CD4-positive, alpha-beta T cell treated with Interferon gamma for 1 hour (primary cell): Measurements from ENCODE around the gene DUOXA1.
"Not testable (repeated sequence)": the region's sequence is repeated elsewhere in the genome, so short reads cannot be mapped to it uniquely, and the experiment has no call there.

ENCODE experiments used
- DNase-seq: peaks from one replicate; pipeline ENCODE4 v3.0.0-alpha.2; 2020

Gene DUOXA1

DNA sequence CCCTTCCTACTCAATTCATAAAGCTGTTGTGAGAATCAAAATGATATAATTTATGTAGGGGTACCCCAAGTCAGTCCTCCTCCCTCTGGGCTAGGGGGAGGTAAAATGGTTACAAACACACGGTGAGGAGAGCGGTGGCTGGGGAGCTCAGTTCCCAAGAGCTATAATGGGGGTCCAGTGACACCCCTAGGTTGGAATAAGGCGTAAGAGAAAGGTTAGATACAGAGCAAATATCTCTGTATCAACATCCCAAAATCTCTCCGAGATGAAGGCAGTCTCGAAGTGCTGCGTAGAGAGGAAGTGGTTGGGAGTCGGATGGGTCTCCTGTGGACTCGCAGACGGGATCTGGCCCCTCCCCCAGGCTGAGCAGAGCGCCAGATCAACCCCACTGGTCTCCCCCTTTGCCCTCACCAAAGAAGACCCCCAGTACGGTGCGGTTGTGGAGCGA lies 17.5 kb downstream of the DUOXA1 start:
- DNase-seq: no peak

DNA sequence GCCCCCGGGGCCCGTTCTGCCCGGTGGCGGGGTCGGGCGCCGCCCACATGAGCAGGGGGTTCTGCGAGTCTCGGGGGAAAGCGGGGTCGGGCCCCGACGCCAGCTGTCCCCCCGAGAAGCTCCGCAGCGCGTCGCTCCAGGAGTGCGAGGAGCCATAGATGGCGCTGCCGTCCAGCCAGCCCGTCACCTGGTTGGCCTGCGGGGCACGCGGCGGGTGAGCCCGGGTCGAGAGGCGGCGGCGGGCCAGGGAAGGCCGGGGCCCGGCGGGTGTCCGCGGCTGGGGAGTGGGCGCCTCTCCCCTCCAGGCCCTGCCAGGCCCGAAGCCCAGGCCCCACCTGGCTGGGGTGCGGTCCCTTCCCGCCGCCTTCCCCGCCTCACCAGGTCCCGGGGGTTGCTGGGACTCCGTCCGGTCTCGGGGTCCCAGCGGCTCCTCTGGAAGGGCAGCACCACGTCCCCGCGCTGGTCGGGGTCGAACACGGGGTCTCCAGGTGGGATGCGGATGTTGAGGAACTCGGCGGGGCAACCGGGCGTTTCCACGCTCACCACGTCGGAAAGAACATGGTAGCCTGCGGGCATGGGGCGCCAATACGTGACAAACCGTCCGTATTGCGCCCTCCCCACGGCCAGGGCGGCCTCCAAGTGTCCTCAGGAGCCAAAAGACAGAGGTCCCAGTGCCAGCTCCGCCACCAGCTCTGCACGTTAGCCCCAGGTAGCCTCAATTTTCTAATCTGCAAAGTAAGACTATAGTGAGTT lies 18.1 kb downstream of the DUOXA1 start:
- DNase-seq: no peak

DNA sequence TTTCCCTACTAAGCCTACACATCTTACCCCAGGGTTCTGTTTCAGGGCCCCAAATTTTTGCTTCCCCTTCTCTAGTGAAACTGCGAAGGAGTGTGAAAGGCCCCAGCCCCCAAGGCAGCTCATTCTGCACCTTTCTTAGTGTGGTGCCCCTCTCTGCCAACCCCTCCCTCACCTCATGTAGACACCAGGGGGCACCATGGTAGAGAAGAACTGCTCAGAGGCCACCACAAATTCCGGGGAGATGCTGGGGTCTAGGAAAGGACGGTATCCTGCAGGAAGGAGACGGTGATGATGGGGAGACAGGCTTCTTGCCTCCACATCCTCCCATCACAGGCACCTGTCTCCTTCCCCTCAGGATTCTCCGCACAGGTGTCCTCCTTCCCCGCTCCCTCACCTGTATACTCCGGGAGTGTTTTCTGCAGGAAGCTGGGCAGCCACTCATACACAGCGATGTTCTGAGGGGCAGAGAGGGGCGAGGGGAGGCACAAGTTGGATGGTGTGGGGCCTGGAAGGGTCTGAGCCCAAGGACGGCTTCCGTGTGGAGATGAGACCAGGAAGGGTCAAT lies 19.3 kb downstream of the DUOXA1 start:
- DNase-seq: no peak

DNA sequence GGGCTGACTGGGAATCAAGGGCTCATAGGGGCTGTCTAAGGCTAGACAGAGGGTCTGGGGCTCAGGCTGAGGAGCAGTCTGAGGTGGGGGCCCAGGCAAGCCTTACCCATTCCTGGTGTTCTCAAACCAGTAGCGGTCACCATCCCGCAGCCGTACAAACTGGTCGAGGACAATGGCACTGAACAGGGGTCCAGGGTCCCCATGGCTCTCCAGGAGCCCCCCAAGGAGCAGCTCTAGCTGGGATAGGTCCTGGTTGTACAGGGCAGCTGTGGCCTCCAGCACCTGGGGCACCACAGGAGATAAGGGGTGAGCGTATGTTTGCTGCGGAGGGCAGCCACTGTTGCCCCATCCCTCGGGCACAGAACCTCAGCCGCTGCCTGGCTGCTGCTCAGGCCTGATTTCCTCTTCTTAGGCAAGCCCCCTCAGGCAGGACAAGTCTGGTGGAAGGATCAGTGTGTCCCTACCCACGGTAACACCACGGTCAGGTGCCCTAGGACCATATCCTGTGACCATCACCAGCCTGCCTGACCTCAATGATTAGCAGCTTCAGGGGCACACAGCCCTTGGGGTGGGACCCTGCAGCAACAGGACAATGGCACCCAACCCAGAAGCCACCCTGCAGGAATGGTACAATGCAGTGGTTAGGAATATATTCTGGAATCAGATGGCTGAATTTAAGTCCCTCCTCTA lies 21.6 kb downstream of the DUOXA1 start:
- no peak for DNase-seq

DNA sequence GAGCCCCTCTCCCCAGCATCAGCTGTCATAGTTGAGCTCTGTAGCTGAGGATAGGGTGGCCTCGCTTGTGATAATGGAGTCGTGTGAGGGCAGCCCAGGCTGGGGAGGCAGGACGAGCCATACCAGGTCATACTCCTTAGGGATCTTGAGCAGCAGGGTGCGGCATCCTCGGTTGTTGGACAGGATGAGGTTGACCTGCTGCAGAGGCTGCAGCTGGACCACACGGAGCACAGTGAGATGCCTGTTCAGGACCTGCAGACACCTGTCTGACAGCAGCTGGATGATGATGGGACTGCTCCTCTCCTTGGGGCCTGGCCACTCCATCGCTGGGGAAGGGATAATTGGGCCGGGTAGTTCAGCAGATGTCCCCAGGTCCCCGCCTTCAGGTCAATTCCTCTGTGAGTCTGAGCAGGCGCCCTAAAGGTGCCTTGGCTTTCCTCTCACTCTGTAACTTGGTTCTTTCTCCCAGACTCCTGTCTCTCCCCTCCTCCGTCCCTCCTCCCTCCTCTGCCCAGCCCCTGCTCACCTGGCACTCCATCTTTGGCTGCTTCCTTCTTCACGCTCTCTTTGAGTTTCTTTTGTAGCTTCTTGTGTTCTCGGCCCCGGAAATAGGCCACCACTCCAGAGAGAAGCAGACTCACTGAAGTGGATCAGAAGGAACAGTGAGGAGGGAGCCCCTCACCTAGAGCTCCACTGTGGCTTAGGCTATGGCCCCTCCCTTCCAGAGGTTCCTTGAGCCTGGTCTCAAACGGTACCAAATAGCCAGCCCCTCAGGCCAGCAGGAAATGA lies 23.5 kb downstream of the DUOXA1 start:
- no peak for DNase-seq

DNA sequence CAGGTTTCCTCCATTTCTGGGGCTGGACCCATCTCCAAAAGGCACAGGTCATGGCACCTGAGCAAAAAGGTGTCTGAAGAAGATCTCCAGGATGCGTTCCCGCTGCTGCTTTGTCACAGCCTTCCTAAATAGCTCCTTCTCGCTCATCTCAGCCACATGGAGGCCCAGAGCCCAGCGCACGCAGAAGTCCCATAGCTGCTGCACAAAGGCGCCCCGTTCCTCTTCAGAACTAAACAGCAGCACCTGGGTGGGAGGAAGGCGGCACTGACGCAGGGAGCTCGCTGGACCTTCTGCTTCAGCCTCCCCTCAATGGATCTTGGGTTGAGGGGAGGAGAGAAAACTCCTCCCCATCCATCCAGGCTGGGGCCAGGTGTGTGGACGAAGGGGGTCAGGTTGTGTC lies 24.1 kb downstream of the DUOXA1 start:
- no peak for DNase-seq

DNA sequence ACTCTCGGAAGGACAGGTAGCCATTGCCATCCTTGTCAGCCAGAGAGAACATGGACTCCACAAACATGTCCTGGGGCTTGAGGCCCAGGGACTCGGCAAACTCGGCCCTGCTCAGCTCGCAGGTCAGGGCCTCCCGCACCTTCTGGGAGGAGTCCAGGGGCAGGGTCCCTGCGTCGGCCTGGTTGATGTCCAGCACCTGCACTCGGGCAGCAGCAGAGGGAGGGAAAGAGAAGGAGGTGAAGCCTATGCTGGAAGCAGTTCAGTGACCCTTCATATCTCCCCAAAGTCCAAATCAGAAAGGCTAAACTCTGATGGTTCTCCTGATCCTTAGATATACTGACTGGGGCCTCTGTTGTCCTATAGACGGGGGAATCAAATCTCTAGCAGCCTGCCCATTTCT lies 25.5 kb downstream of the DUOXA1 start:
- not testable (repeated sequence) for DNase-seq

DNA sequence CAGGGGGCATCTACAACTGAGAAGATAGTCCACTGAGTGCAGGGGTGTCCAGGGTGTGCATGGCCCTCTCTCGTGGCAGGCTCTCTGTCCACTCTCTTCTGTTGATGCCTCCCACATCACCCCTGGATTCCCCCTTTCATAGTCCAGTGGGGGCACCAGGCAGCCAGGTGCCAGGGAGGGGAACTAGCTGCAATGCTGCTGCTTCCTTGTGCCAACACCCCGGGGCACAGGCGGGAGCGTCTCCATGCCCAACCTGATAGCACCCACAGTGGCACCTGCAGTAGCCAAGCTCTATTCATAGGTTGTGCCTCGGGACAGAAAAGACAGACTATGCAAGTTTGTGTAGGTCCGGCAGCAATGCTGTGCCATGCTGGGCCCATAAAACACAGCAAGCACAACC lies 27.5 kb downstream of the DUOXA1 start:
- no peak for DNase-seq

DNA sequence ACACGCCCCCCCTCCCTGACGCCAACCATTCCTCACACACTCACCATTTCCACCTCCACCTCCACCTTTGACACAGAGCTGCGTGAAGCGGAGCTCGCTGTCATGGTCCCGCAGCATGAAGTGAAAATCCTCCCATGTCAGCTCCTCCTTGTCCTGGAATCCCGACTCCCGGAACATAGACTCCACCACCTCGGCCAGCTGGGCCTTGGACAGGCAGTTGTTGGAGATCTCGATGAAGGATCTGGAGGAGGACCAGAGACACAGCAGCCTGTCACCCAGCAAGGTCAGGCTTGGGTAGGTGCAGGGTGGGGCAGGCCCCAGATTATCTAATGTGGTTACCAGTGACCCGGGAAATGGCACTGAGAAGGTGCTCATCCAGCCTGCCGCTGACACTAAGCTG lies 27.9 kb downstream of the DUOXA1 start:
- DNase-seq: no peak

DNA sequence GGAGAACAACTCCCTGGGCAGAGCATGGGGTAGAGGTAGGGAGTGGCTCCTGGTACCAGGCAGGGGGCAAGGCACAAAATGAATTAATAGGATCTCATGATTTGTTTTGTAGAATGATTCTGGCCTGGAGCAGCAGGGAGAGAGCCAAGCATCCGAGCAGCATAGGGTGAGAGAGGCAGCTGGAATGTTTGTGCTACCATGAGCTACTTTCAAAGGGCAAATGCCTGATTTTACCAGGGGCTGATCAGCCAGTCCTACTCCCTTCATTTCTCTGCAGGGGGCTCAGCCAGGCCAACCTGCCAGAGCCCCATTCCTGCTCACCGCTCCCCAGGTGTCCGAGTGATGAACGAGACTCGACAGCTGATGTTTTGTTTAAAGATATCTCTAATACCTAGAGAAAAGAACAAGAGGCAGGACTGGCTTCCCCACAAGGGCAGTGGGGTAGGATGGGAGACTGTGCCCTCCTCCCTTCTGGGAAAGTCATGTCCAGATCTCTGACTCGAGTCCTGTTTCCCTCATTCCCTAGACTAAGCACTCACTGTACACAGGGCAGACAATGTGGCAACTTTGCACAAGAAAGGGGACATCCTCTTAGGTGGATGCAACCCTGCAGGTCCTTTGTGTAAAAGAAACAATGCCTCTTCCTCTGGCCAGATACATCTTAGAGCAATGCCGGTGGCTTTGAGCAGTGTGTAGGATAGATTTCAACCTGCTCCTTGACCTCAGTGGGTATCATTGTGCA lies 28.6 kb downstream of the DUOXA1 start:
- no peak for DNase-seq

DNA sequence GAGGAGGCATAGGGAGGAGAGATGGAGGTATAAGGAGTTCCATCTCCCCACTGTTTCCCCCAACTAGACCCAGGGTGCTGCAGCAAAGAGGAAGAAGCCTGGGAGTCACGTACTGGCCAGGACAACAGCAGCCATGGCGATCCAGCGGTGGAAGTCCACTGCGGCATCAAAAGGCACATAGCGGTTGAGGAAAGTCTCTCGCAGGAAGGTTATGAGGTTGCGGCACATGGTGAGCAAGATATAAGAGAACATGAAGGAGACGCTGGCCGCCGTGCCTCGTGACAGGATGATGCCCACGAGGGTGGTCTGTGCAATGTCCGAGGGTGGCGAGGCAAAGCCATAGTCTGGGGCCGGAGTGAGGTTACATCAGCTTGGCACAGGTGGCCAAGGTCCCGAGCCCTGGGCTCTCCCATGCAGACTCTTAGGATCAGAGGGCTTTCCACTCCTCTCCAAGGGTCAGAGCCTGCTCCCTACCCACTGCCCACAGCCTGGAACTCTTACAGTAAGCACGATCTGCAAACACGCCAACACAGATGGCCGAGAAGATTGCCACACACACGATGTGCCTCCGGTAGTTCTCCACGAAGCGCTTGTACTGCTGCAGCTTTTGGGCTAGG lies 30.0 kb downstream of the DUOXA1 start:
- no peak for DNase-seq

DNA sequence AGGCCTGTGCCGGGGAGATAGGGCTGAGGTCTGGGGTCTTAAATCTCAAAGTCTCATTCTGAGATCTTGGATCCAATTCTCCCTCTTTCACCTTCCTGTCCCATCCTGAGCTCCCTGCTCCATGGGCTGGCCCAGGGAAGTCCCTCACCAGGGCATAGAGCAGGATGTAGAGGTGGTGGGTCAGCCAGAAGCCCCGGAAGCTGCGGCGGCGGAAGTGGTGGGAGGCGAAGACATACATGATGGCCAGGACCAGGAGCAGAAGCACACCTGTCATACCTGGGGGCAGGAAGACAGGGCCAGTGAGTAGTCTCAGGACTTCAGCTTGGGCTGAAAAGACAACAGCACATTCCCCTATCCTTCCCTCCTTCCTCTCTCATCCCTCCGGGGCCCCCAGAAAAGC lies 32.2 kb downstream of the DUOXA1 start:
- no peak for DNase-seq

DNA sequence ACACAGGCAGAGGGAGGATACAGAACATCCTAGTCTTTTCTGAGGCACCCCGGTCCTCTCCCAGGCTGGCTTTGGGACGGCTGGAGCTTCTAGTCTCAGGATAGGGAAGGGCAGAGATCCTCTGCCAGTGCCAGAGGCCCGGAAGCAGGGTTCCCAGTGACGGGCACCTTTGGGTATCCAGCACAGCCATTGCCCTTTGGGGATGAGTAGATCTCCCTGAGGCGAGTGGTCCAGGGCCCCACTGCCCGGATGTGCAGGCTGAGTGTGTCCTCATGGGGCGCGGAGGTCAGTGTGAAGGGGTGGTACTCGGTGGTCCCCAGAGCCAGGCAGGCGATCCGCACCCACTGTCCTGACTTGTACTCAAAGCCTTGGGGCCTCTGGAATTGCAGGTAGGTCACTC lies 34.0 kb downstream of the DUOXA1 start:
- no peak for DNase-seq

DNA sequence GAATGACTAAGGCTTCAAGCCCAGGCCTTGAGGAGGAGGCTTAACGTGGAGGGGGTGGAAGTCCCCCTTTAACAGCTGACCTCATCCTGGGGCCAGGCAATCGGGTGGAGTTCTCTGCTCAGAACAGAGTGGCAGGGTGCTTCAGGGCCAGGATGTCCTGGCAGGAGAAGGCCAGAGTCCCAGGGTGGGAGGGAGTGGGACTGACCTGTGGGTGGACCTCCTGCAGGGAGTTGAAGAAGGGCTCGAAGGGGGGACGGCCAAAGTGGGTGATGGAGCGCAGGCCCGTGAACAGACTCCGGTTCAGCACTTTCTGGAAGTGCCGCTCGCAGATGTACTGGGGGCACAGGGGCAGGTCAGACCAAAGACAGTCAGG lies 35.3 kb downstream of the DUOXA1 start:
- no peak for DNase-seq

DNA sequence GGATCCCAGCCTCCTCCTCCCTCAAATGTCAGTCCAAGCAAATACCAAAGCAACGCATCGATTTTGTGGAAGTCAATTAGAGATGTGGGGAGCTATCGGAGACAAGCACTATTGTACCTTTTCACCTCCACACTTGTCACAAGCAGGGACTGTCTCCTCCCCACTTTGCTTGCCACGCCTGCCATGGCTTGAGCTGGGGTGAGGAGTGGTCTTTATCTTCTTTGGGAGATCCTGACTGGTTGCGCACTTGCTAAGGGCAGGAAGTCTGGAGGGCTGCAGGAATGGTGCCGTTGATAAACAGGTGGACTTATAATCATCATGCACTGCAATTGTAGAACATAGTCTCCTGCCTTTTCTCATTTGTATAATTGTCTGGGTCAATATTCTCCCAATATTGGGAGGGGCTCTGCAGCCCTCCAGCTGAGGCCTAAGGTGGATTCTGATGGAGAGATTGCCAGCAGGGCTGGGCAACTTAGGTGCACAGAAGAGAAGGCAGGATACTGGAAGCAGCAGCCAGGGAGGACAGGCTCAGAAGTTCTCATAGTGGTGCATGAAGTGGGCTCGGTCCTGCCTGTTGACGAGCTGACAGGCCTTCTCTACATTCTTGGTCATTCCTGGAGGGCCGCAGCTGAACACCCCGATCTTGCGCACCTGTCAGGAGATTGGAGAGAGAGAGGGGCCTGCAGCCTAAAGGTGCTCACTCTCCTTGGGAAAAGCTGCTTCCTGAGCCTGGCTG lies 35.9 kb downstream of the DUOXA1 start:
- DNase-seq: no peak

DNA sequence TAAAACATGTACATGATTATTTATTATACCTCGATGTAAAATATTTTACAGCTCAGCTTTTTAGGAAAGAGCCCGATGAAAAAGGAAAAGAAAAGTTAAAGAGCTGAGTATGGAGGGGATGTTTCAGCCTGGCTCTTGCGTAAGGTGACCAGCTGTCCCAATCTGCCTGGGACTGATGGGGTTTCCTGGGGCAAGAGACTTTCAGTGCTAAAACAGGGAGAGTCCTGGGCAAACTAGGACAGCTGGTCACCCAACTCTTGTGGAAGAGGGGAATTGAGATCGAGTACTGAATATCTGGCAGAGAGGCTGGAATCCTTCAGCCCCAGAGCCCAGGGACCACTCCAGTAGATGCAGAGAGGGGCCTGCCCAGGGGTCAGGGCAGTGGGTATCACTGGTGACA lies 36.7 kb downstream of the DUOXA1 start:
- DNase-seq: no peak

DNA sequence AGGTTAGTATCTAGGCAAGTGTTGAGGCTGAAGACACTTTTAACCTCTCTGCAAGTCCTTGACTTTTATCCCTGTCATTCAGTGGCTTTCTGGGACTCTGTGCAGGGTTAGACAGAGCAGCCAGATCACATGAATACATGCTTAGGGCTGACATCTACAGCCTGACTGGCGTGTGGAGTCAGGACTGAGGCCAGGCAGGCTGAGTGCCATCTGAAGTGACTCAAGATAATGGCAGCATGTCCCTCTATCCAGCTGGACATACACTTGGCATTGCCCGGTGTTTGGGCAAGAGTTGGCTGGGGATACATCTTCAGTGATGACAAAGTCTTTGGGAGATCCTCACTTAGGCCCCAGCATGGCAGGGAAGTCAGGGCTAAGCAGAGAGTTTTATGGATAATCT lies 38.1 kb downstream of the DUOXA1 start:
- DNase-seq: no peak

DNA sequence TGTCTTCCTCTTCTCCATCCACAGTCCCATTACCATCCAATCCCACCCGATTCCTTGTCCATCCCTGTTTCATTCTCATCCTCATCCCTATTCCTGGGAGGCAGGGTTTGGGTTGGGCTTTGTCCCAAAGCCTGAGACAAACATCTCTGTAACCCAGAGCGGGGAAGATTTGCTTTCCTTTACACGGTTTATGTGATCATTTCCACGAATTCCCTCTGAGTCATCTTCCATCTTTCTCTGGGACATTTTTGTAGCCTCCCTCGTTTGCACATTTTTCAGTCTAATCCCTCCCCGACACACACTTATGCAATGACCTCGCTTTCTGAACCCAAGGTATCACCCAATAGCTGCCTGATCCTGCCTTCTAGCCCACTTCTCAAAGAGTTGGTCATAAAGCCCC lies 38.5 kb downstream of the DUOXA1 start:
- no peak for DNase-seq

DNA sequence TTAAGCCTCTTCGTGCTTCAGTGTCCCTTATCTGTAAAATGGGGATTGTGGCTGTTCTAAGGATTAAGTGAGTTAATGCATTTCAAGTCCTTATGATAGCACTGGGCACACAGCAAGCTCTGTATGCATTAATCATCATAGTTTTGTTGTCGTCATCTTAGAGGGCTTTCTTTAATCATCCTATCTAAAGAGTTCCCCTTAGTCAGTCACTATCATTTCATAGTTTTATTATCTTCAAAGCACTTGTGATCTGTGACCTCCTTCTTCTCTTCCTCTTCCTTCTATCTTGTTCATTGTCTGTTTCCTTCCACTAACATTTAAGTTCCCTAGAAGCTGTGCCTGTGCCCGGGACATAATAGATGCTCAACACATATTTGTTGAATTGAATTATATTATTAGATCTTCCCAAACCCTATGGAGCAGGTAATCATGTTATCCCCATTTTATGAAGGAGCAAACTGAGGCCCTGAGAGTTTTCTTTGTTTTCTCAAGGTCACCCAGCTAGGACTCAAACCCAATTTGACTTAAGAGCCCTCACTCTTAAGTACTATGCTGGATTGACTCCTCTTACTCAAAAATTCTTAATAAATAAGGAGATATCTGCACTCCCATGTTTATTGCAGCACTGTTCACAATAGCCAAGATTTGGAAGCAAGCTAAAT lies 39.8 kb downstream of the DUOXA1 start:
- DNase-seq: no peak

DNA sequence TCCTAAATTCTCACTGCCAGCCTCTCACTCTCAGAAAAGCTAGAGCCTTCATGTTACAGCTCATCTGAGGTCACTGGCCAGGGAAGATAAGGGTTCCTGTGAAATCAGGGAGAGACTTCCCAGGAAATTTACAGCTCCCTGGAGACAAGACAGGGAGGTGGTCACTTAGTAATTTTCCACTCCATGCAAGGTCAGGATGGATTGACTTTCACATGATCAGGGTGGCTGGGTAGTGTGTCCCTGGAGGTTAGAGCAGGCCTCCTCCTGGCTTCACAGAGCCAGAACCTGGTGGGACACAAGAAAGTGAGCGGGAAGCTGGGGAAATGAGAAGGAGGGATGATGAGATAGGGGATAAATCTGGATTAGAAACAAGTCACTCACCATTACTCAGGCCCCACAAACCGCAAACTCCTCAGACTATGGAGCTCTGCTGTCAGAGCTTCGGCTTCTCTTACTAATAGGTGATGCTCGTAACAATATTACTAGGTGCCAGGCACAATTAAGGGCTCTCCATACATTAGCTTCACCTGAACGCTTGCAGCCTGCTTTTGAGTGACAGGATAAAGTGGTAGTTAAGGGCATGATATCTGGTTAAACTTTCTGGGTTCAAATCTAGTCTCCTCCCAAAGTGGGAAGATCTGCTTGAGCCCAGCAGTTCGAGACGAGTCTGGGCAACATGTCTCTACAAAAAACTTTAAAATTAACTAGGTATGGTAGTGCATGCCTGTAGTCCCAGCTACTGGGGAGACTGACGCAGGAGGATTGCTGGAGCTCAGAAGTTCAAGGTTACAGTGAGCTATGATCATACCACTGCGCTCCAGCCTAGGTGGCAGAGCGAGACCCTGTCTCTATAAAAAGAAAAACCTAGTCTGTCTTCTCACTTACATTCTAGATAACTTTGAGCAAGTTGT lies 40.6 kb downstream of the DUOXA1 start:
- DNase-seq: no peak
